Spinal cord (tissue), 10 donors: Measurements from ENCODE around the gene C1QTNF8. TPM values are rescaled to one million over a fixed set of nuclear protein-coding genes. Genes with fewer than 3 reads are reported as not detected.

Experiments used
- DNase-seq, 6 donors: peaks; one replicate each; pipeline versions ENCODE4 v3.0.0 to v3.0.0-alpha.2; 2013 to 2015; ENCODE audit warnings: low spot score in 6 of 6, low read depth in 4 of 6
- H3K27ac ChIP-seq: one replicate; pipeline ENCODE4 v1.5.1; 2013; ENCODE audit warnings: low read depth, low read length, control low read depth
- H3K27me3 ChIP-seq: one replicate; pipeline ENCODE4 v1.6.1; 2013; ENCODE audit warnings: low read length; ENCODE audit not compliant: control insufficient read depth, insufficient read depth
- H3K36me3 ChIP-seq: one replicate; pipeline ENCODE4 v1.6.1; 2013; ENCODE audit warnings: low read length; ENCODE audit not compliant: control insufficient read depth, insufficient read depth
- H3K4me1 ChIP-seq: one replicate; pipeline ENCODE4 v1.6.1; 2013; ENCODE audit warnings: low read length; ENCODE audit not compliant: control insufficient read depth, insufficient read depth
- H3K4me3 ChIP-seq: one replicate; pipeline ENCODE4 v1.5.1; 2013; ENCODE audit warnings: low read depth, low read length, control low read depth
- H3K9me3 ChIP-seq: one replicate; pipeline ENCODE4 v1.6.1; 2013; ENCODE audit warnings: low read length; ENCODE audit not compliant: control insufficient read depth, insufficient read depth
- WGBS: methylation state at CpG from one replicate; pipeline ENCODE4 v1.1.5; 2013; ENCODE audit warnings: missing lambda C conversion rate; ENCODE audit not compliant: insufficient coverage; 5-methylcytosine and 5-hydroxymethylcytosine counted together
- polyA plus RNA-seq, 2 donors: library from polyadenylated mRNA; unstranded; fragments of 120-200 nt; gene quantifications; one replicate each; pipeline ENCODE4 v1.2.1, GENCODE V29; 2013; ENCODE audit not compliant: insufficient read length in 2 of 2
- total RNA-seq, 2 donors: library from RNA; depleted of rRNA in 1 of 2; stranded (reverse); fragments of 120-200 nt in 1 of 2; fragments of >200 nt in 1 of 2; gene quantifications; one replicate each; pipeline versions ENCODE4 v1.2.3 to v1.2.4, GENCODE V29; 2013 to 2014
- donor health status: healthy.

C1QTNF8 gene
- total and polyA plus RNA-seq, 4 donors: 0.17 to 0.59 (median 0.24) TPM

GRCh38 chr16:1073566-1074378 is 22.3 kb downstream of the C1QTNF8 start:
- H3K36me3 ChIP-seq: no peaks in the 10 kb centered on the region
- H3K9me3 ChIP-seq: no peaks in the 10 kb centered on the region
- H3K4me3 ChIP-seq: no peak overlapping the region
- DNase-seq: no peak
- no peak overlapping the region for H3K27ac ChIP-seq
- 69% methylated on average over 23 of the region's 30 CpGs for WGBS
- H3K4me1 ChIP-seq: peaks cover 30% of the 10 kb centered on the region
- H3K27me3 ChIP-seq: peaks cover 52% of the 10 kb centered on the region

GRCh38 chr16:1073262-1073558 is 22.8 kb downstream of the C1QTNF8 start:
- no peak overlapping the region for H3K27ac ChIP-seq
- 72% methylated on average over 13 of the region's 13 CpGs for WGBS
- H3K4me1 ChIP-seq: peaks cover 29% of the 10 kb centered on the region
- no peak for DNase-seq
- H3K9me3 ChIP-seq: no peaks in the 10 kb centered on the region
- H3K27me3 ChIP-seq: peaks cover 52% of the 10 kb centered on the region
- no peak overlapping the region for H3K4me3 ChIP-seq
- no peaks in the 10 kb centered on the region for H3K36me3 ChIP-seq

DNA sequence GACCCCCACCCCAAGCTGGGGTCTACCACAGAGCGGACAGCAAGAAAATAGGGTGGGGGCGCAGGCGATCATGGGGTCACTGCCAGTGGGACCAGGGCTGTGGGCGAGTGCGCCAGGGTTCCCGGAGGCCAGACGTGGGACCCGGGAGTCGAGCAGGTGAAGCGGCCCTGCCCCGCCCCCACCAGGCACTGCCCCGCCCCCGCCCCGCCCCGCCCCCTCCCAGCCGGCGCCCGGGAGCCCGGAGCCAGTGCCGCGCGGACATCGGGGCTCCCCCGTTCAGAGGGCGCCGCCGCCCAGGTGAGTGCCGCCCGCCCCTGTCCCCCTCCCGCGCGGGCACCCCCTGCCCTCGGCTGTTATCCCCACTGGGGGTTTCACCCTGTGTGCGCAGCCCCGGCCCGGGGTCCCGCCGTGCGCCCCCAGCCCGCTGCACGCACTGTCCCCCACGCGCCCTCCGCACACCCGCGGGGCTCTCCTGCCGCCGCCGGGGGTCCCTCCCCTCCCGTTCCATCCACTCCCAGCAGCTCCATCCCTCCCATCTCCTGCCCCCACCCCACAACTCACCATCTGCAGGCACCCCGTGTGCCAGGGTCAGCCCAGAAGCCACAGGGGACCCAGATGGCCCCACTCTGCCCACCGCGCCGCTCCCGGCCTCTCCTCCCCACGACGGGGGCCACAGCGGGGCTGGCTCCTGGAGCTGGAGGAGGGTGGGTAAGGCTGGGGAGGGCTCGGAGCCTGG is 23.4 kb downstream of the C1QTNF8 start, which contains the start of gene SSTR5:
Gene SSTR5 (plus strand): TSS at position 222 of the 736 bp plus-strand sequence. CDS start 6,122 bp downstream, outside the sequence.
- peaks cover 52% of the 10 kb centered on the region for H3K27me3 ChIP-seq
- 7% methylated on average over 45 of the region's 59 CpGs for WGBS
- no peak within 1 kb of the TSS for H3K27ac ChIP-seq

DNA sequence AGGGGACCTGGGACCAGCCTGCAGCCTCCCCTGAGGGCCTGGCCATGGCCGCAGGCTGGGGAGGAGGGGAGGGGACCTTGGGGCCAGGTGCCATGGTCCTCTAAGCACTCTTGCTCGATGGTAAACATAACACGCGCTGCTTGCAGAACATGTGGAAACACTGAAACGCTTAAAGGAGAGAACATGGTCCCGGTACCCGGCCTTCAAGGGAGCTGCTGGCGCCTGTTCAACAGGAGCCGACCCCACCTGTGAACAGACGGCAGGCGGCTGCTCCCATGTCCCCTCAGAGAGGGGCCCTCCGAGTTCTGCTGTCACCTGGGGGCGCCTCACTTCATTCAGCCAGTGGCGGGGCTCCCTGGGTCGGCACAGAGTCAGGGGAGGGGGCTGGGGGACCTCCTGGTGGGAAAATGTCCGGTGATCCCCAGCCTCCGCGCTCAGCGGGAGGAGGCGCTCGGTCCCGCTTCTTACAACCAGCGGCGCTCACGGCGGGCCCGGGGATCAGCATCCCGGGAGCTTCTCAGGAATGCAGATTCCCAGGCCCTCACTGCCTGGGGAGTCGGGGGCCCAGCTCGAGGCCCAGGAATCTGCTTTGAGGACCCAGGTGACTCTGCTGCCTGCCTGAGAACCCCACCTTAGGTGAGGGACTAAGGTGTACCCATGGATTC is 24.4 kb downstream of the C1QTNF8 start:
- no peak for DNase-seq
- Histone ChIP-seq H3K4me3 (no peak overlapping the region), H3K27me3 (peaks cover 52% of the 10 kb centered on the region), H3K36me3 (no peaks in the 10 kb centered on the region), H3K27ac (no peak overlapping the region), H3K4me1 (peaks cover 23% of the 10 kb centered on the region), H3K9me3 (no peaks in the 10 kb centered on the region)
- WGBS: 15% methylated on average over 30 of the region's 30 CpGs

More for the DNA sequence above, 23.4 kb downstream of the C1QTNF8 start, which contains the start of gene SSTR5:
- H3K9me3 ChIP-seq: no peaks in the 10 kb centered on the region
- no peaks in the 10 kb centered on the region for H3K36me3 ChIP-seq
- no peak for DNase-seq
- no peak within 1 kb of the TSS for H3K4me3 ChIP-seq
- peaks cover 27% of the 10 kb centered on the region for H3K4me1 ChIP-seq

GRCh38 chr16:1070864-1071408 is 25.1 kb downstream of the C1QTNF8 start:
- DNase-seq: no peak
- WGBS: 24% methylated on average over 15 of the region's 16 CpGs

DNA sequence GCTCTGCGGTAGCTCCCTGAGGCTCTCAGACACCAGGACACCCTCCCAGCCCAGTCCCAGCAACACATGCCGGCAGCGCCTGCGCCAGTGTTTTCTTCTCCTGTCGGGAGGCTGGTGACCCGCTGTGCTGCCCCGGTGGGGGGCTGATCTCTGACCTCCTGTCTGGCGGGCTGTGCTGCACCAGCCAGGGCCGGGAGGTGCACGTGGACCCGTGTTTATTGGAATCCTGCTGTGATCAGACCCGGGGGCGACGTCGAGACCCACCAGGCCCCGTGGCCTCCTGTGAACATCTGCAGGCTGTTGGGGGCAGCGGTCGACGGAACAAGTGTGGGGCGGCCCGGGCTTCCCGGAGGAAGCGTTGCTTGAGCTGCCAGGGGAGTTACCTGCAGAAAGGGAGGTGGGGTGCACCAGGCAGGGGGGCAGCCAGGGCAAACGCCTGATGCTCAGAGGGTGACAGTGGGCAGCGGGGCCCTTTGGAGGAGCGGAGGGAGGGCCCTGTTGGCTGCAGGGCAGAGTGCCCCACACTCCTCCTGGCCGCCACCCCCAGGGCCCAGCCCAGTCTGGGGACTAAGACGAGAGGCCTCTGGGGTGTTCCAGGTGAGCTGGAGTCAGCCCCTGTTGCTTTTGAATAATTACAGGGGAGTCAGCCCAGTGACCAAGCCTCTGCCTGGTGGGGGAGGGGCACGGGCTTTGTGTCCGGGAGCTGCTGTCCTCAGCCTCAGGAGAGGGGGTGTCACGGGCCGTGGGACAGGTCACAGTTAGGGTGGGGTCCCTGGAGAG is 25.8 kb downstream of the C1QTNF8 start:
- 27% methylated on average over 31 of the region's 32 CpGs for WGBS
- no peak for DNase-seq
- Histone ChIP-seq H3K27me3 (peaks cover 65% of the 10 kb centered on the region), H3K9me3 (no peaks in the 10 kb centered on the region), H3K4me1 (peaks cover 29% of the 10 kb centered on the region), H3K36me3 (no peaks in the 10 kb centered on the region), H3K27ac (no peak overlapping the region), H3K4me3 (no peak overlapping the region)

More at GRCh38 chr16:1070864-1071408, 25.1 kb downstream of the C1QTNF8 start:
- Histone ChIP-seq H3K27ac (no peak overlapping the region), H3K36me3 (no peaks in the 10 kb centered on the region), H3K27me3 (peaks cover 58% of the 10 kb centered on the region), H3K4me3 (no peak overlapping the region), H3K4me1 (peaks cover 25% of the 10 kb centered on the region), H3K9me3 (no peaks in the 10 kb centered on the region)

- DNase-seq: no peak
- no peaks in the 10 kb centered on the region for H3K36me3 ChIP-seq
- H3K27ac ChIP-seq: no peak overlapping the region
- no peaks in the 10 kb centered on the region for H3K9me3 ChIP-seq
- no peak overlapping the region for H3K4me3 ChIP-seq
- peaks cover 68% of the 10 kb centered on the region for H3K27me3 ChIP-seq
- H3K4me1 ChIP-seq: peaks cover 29% of the 10 kb centered on the region
- 91% methylated on average over 4 of the region's 7 CpGs for WGBS
Measured at GRCh38 chr16:1069154-1069553, 26.9 kb downstream of the C1QTNF8 start.

GRCh38 chr16:1068451-1068850 is 27.6 kb downstream of the C1QTNF8 start:
- Histone ChIP-seq H3K9me3 (no peaks in the 10 kb centered on the region), H3K27me3 (peaks cover 62% of the 10 kb centered on the region), H3K36me3 (no peaks in the 10 kb centered on the region), H3K4me3 (no peak overlapping the region), H3K27ac (no peak overlapping the region), H3K4me1 (peaks cover 32% of the 10 kb centered on the region)
- peak in 1 of 6 donors; percentile 65 for DNase-seq
- 49% methylated on average over 18 of the region's 18 CpGs for WGBS

- H3K9me3 ChIP-seq: no peaks in the 10 kb centered on the region
- H3K27me3 ChIP-seq: peaks cover 55% of the 10 kb centered on the region
- H3K4me3 ChIP-seq: no peak overlapping the region
- WGBS: 87% methylated on average over 12 of the region's 15 CpGs
- H3K27ac ChIP-seq: no peak overlapping the region
- H3K4me1 ChIP-seq: peaks cover 32% of the 10 kb centered on the region
- H3K36me3 ChIP-seq: peaks cover 2% of the 10 kb centered on the region
- no peak for DNase-seq
Measured at GRCh38 chr16:1067629-1068028, 28.4 kb downstream of the C1QTNF8 start.
